Placental epithelial cell (primary cell): ENCODE data around the gene ENOSF1. TPM values are rescaled to one million over a fixed set of nuclear protein-coding genes. Genes with fewer than 3 reads are reported as not detected.

Experiments used
- total RNA-seq: library from RNA; depleted of rRNA; stranded (reverse); fragments of >200 nt; gene quantifications from 2 replicates; pipeline ENCODE4 v1.2.3, GENCODE V29; 2012

ENOSF1 gene, protein sequence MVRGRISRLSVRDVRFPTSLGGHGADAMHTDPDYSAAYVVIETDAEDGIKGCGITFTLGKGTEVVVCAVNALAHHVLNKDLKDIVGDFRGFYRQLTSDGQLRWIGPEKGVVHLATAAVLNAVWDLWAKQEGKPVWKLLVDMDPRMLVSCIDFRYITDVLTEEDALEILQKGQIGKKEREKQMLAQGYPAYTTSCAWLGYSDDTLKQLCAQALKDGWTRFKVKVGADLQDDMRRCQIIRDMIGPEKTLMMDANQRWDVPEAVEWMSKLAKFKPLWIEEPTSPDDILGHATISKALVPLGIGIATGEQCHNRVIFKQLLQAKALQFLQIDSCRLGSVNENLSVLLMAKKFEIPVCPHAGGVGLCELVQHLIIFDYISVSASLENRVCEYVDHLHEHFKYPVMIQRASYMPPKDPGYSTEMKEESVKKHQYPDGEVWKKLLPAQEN
- 24.1 and 35.3 TPM in 2 replicates for total RNA-seq

DNA sequence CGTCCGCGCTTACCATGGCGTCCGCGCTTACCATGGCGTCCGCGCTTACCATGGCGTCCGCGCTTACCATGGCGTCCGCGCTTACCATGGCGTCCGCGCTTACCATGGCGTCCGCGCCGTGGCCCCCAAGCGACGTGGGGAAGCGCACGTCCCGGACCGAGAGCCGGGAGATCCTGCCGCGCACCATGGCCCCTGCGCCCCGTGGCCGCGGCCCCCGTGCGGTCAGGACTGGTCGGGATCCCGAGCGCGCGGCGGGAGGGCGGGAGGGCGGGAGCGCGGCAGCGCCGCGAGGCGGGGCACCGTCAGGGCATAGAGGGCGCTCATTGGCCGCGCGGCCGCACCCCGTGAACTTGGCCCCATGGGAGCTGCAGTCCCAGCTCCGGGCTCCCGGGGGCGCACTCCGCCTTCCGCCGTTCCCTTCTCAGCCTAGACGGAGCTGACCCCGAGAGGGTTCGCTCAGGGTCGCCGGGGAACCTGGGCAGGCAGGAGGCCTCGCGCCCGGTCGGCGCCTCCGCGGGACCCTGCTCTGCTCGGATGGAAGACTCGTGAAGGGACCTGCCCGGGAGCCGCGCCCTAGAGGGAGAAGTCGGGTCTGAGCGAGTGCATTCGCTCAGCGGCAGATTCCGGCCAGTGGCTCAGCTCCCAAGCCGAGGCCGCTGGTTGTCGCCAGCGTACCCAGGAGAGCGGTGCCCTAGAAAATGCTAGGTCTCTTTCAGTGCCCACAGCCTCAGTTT, at the start of gene ENOSF1:
TSS of gene ENOSF1 (minus strand) at position 230 of the 734 bp plus-strand sequence. CDS start at position 187, 43 bp downstream.

GRCh38 chr18:657311-658000, 55.0 kb downstream of the ENOSF1 start, which contains the start of gene TYMS:
TSS of gene TYMS (plus strand) at chr18:657653. CDS start at chr18:657743, 90 bp downstream.

Other genes with a start within 250 kb of the ENOSF1 start
- gene COLEC12, start 211.9 kb downstream of the ENOSF1 start, total RNA-seq: under 0.01 TPM in 1 of 2 replicates, not detected in the other
- not detected in 2 replicates for gene CETN1, start 132.2 kb downstream of the ENOSF1 start, total RNA-seq
- gene CLUL1, start 115.6 kb downstream of the ENOSF1 start, total RNA-seq: 2.4 TPM in 1 of 2 replicates, not detected in the other
- gene TYMS, start 55.0 kb downstream of the ENOSF1 start, total RNA-seq: 10.6 and 17.7 TPM in 2 replicates
- gene YES1, start 99.6 kb upstream of the ENOSF1 start, total RNA-seq: 47.1 and 87.2 TPM in 2 replicates
- not detected in 2 replicates for gene ADCYAP1, start 192.2 kb upstream of the ENOSF1 start, total RNA-seq